Activated CD4-positive, alpha-beta T cell treated with anti-CD3 and anti-CD28 coated beads, Interleukin-2, amount 50 U/mL, for 24 hours (primary cell): ENCODE measurements around the gene S100A6.
"Not testable (repeated sequence)": the region's sequence is repeated elsewhere in the genome, so short reads cannot be mapped to it uniquely, and the experiment has no call there.

Source experiments
- DNase-seq, 2 donors: peaks; one replicate each; pipeline ENCODE4 v3.0.0-alpha.2; 2020; ENCODE audit warnings: low read depth in 1 of 2, low spot score in 1 of 2

S100A6 gene

DNA sequence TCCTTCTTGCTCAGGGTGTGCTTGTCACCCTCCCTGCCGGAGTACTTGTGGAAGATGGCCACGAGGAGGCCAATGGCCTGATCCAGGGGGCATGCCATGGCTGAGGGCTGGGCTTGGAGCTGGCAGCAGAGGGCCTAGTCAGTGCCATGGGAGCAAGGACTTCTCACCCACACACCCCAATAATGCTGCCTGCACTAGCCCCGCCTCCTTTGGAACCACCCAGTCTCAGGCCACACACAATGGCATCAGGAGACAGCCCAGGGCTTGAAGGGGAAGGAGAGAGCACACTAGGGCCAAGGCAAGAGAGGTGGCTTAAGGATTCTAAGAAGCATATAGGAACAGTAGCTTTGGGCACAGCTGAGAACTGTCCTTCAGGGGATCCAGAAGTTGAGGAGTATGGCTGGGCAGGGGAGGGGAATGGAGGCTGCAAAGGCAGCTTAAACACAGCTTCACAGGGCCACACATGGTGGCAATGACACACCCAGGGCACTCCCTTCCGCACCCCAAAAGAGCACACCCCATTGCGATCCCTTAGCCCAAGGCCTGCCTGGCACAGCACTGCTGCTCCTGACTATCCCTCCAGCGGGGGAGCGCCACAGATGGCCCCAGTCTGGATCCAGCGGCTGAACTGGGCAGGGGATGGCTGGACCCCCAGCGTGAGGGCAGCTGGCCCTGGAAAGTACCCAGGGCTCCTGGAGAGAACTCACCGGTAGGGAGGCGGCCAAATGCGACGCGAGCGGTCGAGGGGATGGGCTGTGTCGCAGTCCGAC lies at the start of gene S100A6:
Gene S100A6 (minus strand): TSS at position 750 of the 770 bp plus-strand sequence. CDS start 652 bp downstream, at position 98.
- DNase-seq = peak in 1 of 2 donors; percentile 28

DNA sequence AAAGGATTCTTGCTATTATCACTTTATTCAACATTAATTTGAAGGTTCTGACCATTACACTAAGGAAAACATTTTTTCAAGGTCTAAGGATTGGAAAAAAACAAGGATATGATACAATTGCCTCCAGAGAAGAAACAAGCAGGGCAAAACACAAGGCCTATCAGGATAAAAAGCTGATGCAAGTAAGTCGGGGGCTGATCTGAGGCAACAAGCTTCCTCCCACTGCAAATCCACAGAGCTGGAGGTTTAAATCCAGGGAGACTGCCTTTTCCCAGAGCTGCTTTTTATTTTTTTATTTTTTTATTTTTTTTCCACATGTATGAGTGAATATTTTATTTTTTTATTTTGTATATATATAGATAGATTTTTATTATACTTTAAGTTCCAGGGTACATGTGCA lies 49.2 kb upstream of the S100A6 start:
- no peak for DNase-seq

DNA sequence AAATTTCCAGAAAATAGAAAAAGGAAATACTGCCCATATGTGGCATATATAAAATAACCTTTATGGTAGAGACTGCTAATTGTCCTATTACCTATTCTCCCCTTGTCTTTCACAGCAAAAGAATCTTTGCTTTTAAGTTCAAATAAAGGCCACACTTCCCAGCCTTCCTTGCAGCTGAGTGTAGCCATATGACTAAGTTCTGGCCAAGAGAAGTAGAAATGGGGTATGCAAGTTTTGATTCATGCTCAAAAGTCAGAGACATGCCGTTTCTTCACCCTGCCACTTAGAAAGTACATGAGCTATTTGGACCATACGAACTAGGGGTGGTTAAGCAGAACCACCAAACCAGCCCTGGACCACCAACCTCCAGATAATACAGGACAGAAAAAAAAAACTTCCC lies 48.2 kb upstream of the S100A6 start:
- no peak for DNase-seq

DNA sequence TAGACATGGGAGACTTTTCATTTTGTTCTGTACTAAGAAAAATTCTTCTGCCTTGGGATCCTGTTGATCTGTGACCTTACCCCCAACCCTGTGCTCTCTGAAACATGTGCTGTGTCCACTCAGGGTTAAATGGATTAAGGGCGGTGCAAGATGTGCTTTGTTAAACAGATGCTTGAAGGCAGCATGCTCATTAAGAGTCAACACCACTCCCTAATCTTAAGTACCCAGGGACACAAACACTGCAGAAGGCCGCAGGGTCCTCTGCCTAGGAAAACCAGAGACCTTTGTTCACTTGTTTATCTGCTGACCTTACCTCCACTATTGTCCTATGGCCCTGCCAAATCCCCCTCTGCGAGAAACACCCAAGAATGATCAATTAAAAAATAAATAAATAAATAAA lies 47.7 kb upstream of the S100A6 start:
- DNase-seq = not testable (repeated sequence)

DNA sequence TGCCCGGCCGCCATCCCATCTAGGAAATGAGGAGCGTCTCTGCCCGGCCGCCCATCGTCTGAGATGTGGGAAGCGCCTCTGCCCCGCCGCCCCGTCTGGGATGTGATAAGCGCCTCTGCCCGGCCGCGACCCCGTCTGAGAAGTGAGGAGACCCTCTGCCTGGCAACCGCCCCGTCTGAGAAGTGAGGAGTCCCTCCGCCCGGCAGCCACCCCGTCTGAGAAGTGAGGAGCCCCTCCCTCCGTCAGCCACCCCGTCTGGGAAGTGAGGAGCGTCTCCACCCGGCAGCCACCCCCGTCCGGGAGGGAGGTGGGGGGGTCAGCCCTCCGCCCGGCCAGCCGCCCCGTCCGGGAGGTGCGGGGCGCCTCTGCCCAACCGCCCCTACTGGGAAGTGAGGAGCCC lies 47.0 kb upstream of the S100A6 start:
- not testable (repeated sequence) for DNase-seq

DNA sequence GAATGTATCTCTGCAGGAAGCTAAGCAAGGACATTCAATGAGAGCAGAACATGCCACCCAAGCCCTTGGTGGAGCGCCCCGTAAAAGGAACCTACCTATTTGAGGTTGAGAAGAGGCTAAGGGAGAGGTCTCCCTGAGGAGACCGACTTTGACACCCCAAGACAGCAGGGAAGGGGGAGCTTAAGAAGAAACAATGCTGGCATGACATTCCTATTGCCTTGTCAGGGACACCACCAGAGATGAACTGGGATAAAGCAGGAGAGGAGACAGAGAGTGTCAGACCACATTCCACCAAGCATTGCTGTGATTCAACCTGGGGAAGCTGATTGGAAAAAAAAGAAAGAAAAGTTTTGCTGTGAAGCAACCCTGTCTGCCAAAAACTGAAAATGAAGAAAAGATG lies 43.1 kb upstream of the S100A6 start:
- no peak for DNase-seq

DNA sequence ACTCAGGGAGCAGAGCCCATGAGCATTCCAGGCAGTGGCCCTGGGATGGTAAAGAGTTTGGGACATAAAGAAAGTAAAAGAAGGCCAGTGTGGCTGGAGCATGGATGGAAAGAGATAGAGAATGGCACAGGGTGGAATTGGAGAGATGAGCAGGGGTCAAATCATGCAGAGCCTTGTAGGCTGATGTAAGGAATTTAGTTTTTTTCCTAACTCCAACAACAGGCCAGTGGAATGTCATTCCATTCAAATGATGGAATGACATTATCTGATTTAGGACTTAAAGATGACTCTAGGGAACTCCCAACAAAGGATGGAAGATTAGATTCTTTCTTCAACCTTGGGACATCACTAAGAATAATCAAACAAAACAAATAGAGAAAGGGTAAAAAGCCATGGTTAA lies 42.7 kb upstream of the S100A6 start:
- DNase-seq = no peak

DNA sequence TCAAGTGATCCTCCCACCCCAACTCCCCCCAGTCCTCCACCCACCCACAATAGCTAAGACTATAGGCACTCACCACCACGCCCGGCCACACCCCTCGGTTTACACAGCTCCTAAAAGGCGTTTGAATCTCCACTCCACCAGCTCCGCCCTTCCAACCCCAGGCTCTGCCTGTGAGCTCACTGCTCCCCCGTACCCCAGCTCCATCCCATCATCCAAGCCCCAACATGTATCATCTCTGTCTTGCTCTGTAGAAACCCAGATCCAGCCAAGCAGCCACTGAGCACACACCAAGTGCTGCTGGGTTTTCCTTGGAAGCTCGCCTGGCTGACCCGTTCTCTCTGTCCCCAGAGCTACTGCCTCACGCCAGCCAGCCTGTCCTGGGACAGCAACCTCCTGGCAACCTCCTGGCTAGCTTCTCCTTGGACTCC lies 41.8 kb upstream of the S100A6 start:
- DNase-seq = no peak

DNA sequence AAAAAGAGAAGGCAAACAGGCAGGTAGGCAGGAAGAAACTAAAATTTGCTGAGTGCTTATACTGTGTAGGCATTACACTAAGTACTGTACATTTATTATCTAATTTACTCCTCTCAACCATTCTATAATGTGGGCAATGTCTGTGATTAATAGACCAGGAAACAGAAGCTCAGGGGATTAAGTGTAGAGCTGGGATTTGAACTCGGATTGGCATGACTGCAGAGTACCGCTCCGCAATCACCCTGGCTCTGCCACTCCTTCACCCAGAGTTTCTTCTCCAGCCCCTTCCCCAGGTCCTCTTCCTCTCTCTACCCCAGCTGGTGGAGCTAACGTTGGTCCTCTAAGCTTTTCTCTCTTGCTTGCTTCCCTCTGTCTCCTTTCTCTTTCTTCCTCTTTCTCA lies 41.3 kb upstream of the S100A6 start:
- no peak for DNase-seq

DNA sequence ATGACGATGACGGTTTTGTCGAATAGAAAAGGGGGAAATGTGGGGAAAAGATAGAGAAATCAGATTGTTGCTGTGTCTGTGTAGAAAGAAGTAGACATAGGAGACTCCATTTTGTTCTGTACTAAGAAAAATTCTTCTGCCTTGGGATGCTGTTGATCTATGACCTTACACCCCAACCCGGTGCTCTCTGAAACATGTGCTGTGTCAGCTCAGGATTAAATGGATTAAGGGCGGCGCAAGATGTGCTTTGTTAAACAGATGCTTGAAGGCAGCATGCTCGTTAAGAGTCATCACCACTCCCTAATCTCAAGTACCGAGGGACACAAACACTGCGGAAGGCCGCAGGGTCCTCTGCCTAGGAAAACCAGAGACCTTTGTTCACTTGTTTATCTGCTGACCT lies 39.7 kb upstream of the S100A6 start:
- DNase-seq = not testable (repeated sequence)

DNA sequence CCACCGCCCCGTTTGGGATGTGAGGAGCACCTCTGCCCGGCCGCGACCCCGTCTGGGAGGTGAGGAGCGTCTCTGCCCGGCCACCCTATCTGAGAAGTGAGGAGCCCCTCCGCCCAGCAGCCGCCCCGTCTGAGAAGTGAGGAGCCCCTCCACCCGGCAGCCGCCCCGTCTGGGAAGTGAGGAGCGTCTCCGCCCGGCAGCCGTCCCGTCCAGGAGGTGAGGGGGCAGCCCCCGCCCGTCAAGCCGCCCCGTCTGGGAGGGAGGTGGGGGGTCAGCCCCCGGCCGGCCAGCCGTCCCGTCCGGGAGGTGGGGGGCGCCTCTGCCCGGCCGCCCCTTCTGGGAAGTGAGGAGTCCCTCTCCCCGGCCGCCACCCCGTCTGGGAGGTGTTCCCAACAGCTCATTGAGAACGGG lies 39.3 kb upstream of the S100A6 start:
- not testable (repeated sequence) for DNase-seq

DNA sequence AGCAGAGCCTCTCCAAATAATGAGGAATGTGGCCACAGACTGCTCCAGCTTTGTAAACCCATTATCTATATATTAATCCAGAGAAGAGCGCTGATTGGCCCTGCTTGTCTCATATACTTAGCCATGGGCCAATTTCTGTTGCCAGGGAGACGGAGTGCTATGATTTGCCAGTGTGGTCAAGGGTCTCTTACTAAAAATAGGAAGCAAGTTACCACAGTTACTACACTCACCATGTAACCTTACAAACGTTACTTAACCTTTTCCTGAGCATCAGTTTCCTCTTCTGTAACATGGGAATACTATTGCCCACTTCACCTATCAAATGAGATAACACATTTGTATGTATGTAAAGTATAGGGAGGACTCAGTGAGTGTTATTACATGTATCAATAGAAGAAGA lies 37.6 kb upstream of the S100A6 start:
- DNase-seq = no peak

DNA sequence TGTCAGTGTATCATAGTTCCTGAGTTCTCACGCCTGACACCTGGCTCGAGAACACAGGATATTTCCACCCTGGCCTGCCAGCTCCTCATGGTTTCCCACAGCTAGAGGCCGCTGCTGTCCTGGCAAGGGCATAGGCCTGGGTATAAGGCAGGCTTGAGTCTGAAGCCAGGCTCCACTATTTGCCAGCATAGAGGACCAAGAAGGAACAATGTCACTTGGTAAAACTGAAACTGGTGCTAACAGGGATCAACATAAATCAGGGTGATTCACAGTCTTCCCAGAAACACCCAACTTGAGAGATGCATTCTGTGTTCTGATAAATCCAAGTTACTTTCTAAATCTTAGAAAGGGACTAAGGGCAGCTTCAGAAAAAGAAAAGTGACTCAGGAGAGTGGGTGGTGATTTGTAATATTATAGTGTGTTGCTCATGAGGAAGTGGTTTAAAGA lies 36.8 kb upstream of the S100A6 start:
- peak; percentile 15 to 39 for DNase-seq

DNA sequence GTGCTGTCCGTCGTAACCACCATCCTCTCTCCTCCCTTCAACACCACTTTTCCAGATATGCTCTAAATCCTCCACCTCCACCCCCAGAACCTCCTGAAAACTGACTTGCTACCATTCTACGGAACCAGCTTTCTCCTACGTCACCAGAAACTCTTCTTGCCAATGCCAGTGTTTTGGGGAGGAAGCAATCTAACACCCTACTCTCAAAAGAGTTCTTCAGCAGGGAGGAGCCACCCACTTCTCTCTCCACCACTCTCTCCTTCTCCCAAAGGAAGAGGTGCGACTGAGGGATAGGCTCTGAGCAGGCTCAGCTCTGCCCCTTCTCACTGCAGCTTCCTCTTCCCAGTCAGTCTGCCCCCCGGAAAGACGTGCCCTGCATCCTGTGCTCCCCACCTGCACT lies 35.9 kb upstream of the S100A6 start:
- no peak for DNase-seq

DNA sequence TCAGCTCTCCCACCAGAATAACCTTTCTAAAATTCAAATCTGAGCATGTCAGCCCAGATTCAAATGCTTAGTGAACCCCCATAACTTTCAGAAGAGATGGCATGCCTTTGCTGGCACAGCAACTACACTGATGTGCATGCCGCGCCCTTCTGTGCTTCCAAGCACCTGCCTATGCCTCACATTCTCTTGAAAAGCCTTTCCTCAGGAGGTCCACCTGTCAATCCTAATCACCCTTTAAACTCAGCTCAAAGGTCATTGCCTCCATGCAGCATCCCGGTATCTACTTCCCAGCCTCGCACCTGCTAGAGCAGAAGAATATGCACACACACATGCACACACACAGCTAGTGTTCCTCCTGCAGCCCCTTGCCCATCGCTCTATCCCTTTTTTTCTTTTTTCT lies 35.1 kb upstream of the S100A6 start:
- DNase-seq = no peak

DNA sequence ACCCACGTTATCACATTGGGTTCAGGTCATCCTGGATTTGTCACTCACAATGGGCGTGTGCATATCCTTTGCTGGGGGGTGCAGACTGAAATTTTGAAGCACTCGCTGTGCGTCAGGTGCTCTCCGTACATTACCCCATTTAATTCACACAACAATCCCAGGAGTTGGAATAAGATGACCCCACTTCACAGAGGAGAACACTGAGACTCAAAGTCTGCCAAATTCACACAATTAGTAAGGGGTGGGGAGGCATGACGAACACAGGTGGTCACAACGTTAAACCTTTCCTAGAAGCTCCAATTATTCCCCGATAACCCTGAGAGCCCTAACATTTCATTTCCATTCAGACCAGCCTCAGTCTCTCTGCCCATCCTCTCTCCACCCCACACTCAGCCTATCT lies 33.7 kb upstream of the S100A6 start:
- DNase-seq = no peak

DNA sequence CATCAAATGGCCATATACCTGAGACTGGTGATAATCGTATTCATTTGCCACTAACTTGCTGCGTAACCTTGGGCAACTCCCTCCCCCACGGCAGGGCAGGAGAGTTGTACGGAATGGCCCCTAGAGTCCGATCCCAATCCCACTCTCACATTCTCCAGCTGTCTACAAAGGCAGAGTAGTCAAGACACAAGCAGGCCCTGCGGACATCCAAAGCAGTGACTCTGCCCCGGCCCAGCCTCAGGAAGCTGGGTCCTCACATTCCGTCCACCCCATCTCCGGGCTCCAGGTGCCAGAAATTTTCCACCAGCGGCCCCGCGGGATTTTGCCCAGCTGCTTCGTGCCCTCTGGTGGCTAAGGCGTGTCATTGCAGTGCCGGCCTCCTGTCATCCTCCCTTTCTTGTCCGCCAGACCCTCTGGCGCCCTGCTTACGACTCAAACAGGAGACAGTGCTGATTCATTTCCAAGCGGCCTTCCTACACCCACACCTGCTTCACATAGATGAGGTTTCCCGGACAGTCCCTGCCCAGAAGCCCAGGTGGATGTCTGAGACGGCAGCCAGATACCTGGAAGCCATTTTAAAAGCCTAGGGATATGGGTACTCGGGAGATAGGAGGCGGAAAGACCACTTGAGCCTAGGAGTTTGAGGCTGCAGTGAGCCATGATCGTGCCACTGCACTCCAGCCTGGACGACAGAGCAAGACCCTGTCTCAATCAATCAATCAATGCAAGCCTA lies 32.7 kb upstream of the S100A6 start:
- DNase-seq = peak; percentile 71 to 75

DNA sequence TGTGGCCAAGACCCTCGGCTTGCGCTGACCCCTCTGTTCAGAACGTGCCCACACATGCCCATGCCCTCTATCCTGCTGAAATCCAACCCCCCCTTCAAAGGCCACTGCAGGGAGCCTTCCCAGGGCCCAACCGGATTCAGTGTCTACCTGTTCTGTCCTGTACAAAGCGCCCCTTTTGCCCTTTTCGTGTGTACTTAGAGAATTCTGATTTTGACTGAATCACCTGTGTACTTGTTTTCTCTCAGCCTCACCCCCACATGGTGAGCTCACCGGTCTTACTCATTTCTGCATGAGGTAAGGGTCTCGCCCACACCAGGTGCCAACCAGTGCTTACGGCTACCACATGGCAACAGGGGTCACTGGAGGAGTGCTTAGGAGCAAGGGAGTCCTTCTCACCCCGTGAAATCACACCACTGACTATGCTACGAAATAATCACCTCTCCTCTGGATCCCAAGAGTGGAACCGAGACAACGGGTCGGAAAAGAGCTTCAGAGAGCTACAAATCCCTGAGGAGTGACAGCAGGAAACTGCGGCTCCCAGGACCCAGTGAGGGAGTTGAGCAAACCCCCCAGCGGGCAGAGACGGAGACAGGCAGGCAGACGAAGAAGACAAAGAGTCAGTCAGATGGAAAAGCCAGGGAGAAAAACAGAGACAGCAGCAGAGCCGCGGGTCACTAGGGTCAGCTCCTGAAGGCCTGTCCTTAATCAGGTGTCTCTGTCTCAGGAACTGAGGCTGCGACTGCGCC lies 32.0 kb upstream of the S100A6 start:
- DNase-seq = peak; percentile 9 to 33

DNA sequence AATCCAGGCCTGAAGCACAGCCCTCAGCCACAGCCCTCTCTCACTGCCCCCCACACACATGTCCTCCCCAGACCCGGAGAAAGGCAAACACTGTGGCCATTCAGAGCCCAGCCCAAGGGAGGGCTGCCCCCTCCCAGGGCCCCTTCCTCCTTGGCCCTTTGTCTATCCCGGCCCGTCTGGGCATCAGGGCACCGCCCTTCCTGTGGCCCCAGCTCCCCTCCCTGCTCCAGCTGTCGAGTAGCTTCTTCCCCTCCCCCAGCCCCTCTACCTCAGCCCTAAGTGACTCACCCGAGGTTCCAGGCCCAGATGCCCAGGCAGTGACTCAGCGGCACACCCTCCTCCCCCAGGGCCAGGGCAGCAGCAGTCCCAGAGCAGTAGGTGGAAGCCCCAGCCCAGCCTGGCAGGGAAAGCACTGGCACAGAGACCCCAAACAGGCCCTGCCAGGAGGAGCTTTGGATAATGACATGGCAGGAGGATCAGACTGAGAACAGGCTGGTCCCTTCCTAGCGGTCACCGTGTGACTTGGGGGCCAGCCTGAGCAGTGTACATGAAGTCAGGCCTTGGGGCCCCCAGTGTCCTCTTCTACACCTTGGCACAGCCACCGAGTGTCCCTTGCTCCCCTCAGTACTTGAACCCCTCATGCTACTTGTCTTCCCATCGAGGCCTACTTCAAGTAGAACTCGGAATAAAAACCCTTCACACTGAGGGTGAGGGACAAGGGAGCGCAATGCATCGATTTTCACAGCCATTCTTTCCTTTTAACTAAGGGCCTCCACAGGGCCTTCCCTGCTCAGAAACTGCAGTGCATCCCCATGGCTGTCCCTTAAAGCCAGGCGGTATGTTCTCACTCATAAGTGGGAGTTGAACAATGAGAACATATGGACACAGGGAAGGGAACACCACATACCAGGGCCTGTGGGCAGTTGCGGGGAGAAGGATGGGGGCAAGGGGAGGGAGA lies 30.9 kb upstream of the S100A6 start:
- DNase-seq = peak; percentile 61 to 86

DNA sequence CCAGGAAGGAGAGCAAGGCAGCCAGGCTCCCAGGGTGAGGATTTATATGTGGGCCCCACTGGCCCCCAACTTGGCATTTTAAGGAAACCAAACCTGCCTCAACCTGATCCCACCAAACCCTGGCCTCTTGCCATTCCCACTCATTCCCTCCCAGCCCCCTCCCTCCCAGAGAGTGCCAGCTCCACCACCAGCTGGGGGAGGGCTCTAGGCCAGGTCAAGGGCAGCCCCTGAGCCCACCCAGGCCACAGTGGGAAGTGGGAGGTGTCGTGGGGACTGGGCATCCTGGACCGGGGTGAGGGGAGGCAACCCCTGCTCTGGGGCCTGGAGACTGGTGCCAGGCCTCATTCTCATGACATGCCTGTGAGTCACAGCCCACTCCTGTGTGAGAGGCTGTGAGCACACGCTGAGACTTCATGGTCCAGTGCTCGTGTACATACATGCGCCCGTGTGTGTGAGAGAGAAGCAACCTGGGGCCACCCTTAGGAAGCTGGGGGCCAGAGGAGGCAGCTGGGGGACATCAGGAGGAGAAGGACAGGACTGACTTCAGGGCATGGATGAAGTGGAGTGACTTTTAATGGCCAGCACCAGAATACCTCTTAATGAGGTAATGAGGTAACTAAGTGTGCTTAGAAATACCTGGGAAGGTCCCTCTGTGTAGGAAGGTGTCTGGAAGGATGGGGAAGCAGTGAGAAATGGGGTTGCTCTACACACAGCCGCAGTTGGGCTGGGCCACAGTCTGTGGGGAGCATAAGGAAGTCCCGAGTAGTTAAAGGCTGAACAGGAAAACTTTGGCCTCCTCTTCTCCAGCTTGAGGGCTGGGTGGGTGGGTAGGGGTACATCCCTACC lies 30.0 kb upstream of the S100A6 start, which contains the start of gene S100A2:
Gene S100A2 (minus strand): TSS at position 316 of the 846 bp plus-strand sequence. CDS start 1,967 bp downstream, outside the sequence.
- DNase-seq = peak in 1 of 2 donors; percentile 17
